ENCODE results near the gene C1orf105. TPM values are rescaled to one million over a fixed set of nuclear protein-coding genes. Genes with fewer than 3 reads are reported as not detected.

The C1orf105 gene
- total RNA-seq, 1 donor from 2014 or later: not detected

GRCh38 chr1:172417557-172417956 is 2.9 kb upstream of the C1orf105 start:
- no peak overlapping the region for H3K4me3 ChIP-seq (ENCODE audit: low read depth, low read length)
- no peak for TF ChIP-seq CTCF (conservative IDR thresholded peaks at IDR 0.05; ENCODE audit: low read depth, low read length)
- DNase-seq (ENCODE audit: low read depth): peak; percentile 82

GRCh38 chr1:172421974-172422604 is 1.6 kb downstream of the C1orf105 start:
- DNase-seq (ENCODE audit: low read depth): no peak
- H3K4me3 ChIP-seq (ENCODE audit: low read depth, low read length): no peak overlapping the region
- no peak for TF ChIP-seq CTCF (conservative IDR thresholded peaks at IDR 0.05; ENCODE audit: low read depth, low read length)

DNA sequence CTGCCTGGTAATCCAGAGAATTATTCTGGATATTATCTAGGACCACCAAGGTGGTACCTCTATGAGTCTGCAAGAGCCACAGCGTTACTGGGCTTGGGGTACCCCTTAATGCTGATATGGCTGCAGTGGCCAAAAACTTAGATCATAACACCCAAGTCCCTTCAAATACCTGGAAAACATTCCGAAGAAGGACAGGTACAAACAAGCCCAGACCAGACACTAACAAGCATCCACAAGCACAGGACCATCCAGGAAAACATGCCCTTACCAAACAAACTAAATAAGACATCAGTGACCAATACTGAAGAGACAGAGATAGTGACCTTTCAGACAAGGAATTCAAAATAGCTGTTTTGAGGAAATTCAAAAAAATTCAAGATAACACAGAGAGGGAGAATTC is 2.9 kb downstream of the C1orf105 start:
- no peak overlapping the region for H3K4me3 ChIP-seq (ENCODE audit: low read depth, low read length)
- DNase-seq (ENCODE audit: low read depth): no peak
- no peak for TF ChIP-seq CTCF (conservative IDR thresholded peaks at IDR 0.05; ENCODE audit: low read depth, low read length)

DNA sequence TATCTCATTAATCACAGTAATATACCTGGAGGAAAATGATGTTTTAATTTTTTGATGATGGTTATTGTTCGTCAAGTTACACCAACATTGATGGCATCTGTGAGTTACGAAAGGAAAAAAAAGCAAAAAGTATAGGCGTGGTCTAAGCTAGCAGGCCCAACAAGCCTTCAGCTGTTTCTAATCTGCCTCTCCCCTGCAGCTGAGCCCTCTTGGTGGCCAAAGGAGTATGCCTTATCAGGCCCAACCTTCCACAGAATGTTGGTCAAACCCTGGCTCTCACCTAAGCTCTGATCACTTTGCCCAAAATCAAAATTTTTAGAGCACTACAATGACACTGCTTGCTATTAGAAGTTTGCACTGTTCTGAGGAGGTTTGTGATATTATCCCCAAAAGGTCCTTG is 4.9 kb downstream of the C1orf105 start:
- no peak overlapping the region for H3K4me3 ChIP-seq (ENCODE audit: low read depth, low read length)
- DNase-seq (ENCODE audit: low read depth): no peak
- TF ChIP-seq CTCF (conservative IDR thresholded peaks at IDR 0.05; ENCODE audit: low read depth, low read length): no peak

DNA sequence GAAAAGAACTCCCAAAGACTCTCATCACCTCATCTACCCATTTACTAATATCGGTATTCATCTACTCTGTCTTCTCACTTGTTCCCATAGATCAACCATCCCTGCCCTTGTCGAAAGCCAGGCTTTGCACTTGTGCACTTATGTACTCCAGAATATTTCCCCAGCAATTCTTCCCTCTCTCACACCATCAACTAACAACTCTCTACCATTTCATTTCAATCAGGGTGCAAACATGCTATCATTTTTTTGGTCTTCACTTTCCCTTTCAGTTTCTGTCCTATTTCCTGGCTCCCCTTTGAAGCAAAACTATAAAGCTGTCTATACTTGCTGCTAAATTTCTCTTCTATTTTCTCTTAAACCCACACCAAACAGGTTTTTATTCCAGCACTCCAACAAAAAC is 6.7 kb downstream of the C1orf105 start:
- DNase-seq (ENCODE audit: low read depth): no peak
- no peak for TF ChIP-seq CTCF (conservative IDR thresholded peaks at IDR 0.05; ENCODE audit: low read depth, low read length)
- no peak overlapping the region for H3K4me3 ChIP-seq (ENCODE audit: low read depth, low read length)

DNA sequence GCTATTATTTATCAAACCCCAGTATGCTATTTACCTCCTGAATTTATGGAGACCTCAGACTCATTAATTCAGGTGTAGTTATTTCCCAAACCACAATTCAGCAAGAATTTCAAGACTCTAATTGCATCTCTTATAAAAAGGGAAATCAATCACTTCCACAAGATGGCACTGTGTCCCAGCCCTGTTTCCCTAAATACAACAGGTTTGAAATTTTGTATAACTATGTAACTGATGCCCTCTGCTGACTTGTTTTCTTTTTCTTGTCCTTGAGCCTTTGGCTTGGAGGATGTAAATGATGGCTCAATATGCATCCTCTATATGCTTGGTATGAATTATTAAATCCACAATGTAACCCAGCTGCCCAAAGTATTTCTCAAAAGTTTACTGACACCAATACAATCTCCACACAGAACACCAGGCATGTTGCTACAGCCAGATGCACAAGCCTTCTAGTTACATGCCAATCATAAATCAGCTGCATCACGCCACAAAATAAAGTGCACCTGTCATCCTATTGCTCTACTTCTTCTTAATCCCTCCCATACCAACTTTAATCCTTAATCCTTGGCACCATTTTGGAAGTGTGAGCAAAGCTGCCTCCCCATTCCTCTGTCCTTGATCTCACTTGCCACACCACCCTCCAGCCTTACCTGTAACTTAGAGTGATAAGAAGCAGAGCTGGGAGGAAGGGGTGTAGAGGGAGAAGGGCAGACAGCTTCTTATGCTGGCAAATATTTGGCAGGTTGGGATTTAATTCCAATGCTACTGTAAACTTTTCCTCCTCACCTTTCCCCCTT is 9.0 kb downstream of the C1orf105 start:
- DNase-seq (ENCODE audit: low read depth): no peak
- no peak overlapping the region for H3K4me3 ChIP-seq (ENCODE audit: low read depth, low read length)
- peak; percentile 87 for TF ChIP-seq CTCF (conservative IDR thresholded peaks at IDR 0.05; ENCODE audit: low read depth, low read length)

- no peak for TF ChIP-seq CTCF (conservative IDR thresholded peaks at IDR 0.05; ENCODE audit: low read depth, low read length)
- no peak for DNase-seq (ENCODE audit: low read depth)
- H3K4me3 ChIP-seq (ENCODE audit: low read depth, low read length): no peak overlapping the region
These were observed 9.6 kb downstream of the C1orf105 start for GRCh38 chr1:172430128-172430454.
